H1 (cell line): Measurements from ENCODE around the gene PIP5K1C. TPM values are rescaled to one million over a fixed set of nuclear protein-coding genes. Genes with fewer than 3 reads are reported as not detected.

Experiments used
- CTCF ChIA-PET: fragments of 300-600 bp; sonication (Branson Sonifier 250); formaldehyde crosslinking; loops from one replicate; lab custom pipeline; 2021; ENCODE audit not compliant: partially characterized antibody; lab: Charles Lee
- POLR2A ChIA-PET: fragments of 300-600 bp; sonication (Branson Sonifier 250); formaldehyde crosslinking; loops from one replicate; lab custom pipeline; 2021; ENCODE audit warnings: inconsistent platforms; ENCODE audit not compliant: partially characterized antibody; lab: Charles Lee
- DNase-seq, 2 experiments: peaks; one replicate each; pipeline versions ENCODE4 v3.0.0 to v3.0.0-alpha.2; 2010 to 2022; ENCODE audit warnings: low spot score in 2 of 2, low read depth in 1 of 2, mixed read lengths in 1 of 2
- FAIRE-seq: peaks from 2 replicates; lab custom pipeline; 2011; peaks lifted over from hg19 to GRCh38; lab: Jason Lieb, UNC
- H2AFZ ChIP-seq: 2 replicates; pipeline ENCODE4 v1.8.1; 2012; ENCODE audit warnings: low read length, inconsistent platforms
- H2AK5ac ChIP-seq: 2 replicates; pipeline ENCODE4 v1.6.1; 2013; ENCODE audit warnings: low read depth, low read length
- H2BK120ac ChIP-seq: replicated peaks from 2 replicates; pipeline ENCODE3; 2013; ENCODE audit warnings: low read depth, low read length, inconsistent platforms
- H2BK12ac ChIP-seq: 2 replicates; pipeline ENCODE4 v1.6.1; 2013; ENCODE audit warnings: low read depth, low read length
- H2BK15ac ChIP-seq: 2 replicates; pipeline ENCODE4 v1.6.1; 2013; ENCODE audit warnings: low read length
- H2BK20ac ChIP-seq: 2 replicates; pipeline ENCODE4 v1.6.1; 2013; ENCODE audit warnings: low read length
- H2BK5ac ChIP-seq: 2 replicates; pipeline ENCODE4 v1.6.1; 2013; ENCODE audit warnings: low read depth, low read length
- H3K14ac ChIP-seq: 2 replicates; pipeline ENCODE4 v1.6.1; 2013; ENCODE audit warnings: inconsistent platforms; ENCODE audit not compliant: insufficient read length
- H3K18ac ChIP-seq: 2 replicates; pipeline ENCODE4 v1.6.1; 2013; ENCODE audit warnings: low read length; ENCODE audit errors: extremely low read depth
- H3K23ac ChIP-seq: 2 replicates; pipeline ENCODE4 v1.6.1; 2013; ENCODE audit warnings: inconsistent platforms; ENCODE audit not compliant: insufficient read length
- H3K23me2 ChIP-seq: 2 replicates; pipeline ENCODE4 v1.6.1; 2013; ENCODE audit warnings: low read depth, low read length
- H3K27ac ChIP-seq: 2 replicates; pipeline ENCODE4 v1.6.1; 2011; ENCODE audit warnings: low read depth, low read length, inconsistent platforms
- H3K27me3 ChIP-seq, 4 experiments: replicated peaks in 1 of 4; 1 replicate in 1 of 4; 2 replicates in 3 of 4; pipeline versions ENCODE4 v1.6.1 to v1.8.1; 2011 to 2013; ENCODE audit warnings: low read length in 3 of 4, mild to moderate bottlenecking in 3 of 4, inconsistent platforms in 2 of 4, mixed read lengths in 2 of 4, moderate library complexity in 1 of 4; ENCODE audit not compliant: control insufficient read depth in 3 of 4, insufficient read depth in 3 of 4; ENCODE audit errors: extremely low read depth in 1 of 4
- H3K36me3 ChIP-seq, 4 experiments: 2 replicates each; pipeline versions ENCODE4 v1.6.1 to v1.8.1; 2011 to 2013; ENCODE audit warnings: mild to moderate bottlenecking in 4 of 4, low read length in 3 of 4, moderate library complexity in 2 of 4, control low read depth in 1 of 4, inconsistent platforms in 1 of 4; ENCODE audit not compliant: insufficient read depth in 4 of 4, control insufficient read depth in 2 of 4
- H3K4ac ChIP-seq: replicated peaks from 2 replicates; pipeline ENCODE3; 2013; ENCODE audit warnings: low read length, low read depth, mixed read lengths, inconsistent platforms; ENCODE audit not compliant: insufficient read length
- H3K4me1 ChIP-seq, 4 experiments: replicated peaks in 1 of 4; 1 replicate in 1 of 4; 2 replicates in 3 of 4; pipeline versions ENCODE4 v1.6.1 to v1.8.1; 2011 to 2013; ENCODE audit warnings: low read length in 3 of 4, inconsistent platforms in 2 of 4, mixed read lengths in 1 of 4; ENCODE audit not compliant: insufficient read depth in 4 of 4, control insufficient read depth in 3 of 4
- H3K4me2 ChIP-seq, 2 experiments: 2 replicates each; pipeline versions ENCODE4 v1.6.1 to v1.8.1; 2011 to 2013; ENCODE audit warnings: low read depth in 2 of 2, low read length in 2 of 2, control low read depth in 1 of 2, inconsistent platforms in 1 of 2, mild to moderate bottlenecking in 1 of 2; ENCODE audit not compliant: insufficient read depth in 1 of 2
- H3K4me3 ChIP-seq, 4 experiments: fragments of 200-600, 300-600 bp in 1 of 4; sonication (generic), shearing (Covaris generic), sonication (Bioruptor Twin) in 1 of 4; 2 replicates each; pipeline versions ENCODE4 v1.5.1 to v1.8.1; 2011 to 2016; ENCODE audit warnings: low read length in 4 of 4, low read depth in 3 of 4, control low read depth in 2 of 4, inconsistent platforms in 2 of 4, mild to moderate bottlenecking in 2 of 4, mixed read lengths in 1 of 4, moderate library complexity in 1 of 4; ENCODE audit not compliant: insufficient read depth in 2 of 4; ENCODE audit errors: extremely low read depth in 1 of 4
- H3K56ac ChIP-seq: replicated peaks from 2 replicates; pipeline ENCODE3; 2013; ENCODE audit warnings: low read depth, mild to moderate bottlenecking, mixed read lengths, low read length, inconsistent platforms; ENCODE audit not compliant: insufficient read length
- H3K79me1 ChIP-seq: 2 replicates; pipeline ENCODE4 v1.6.1; 2013; ENCODE audit warnings: low read depth, low read length, control low read depth
- H3K79me2 ChIP-seq, 2 experiments: 2 replicates each; pipeline versions ENCODE4 v1.6.1 to v1.8.1; 2012 to 2013; ENCODE audit warnings: low read length in 2 of 2, mild to moderate bottlenecking in 2 of 2, inconsistent platforms in 1 of 2; ENCODE audit not compliant: insufficient read depth in 2 of 2, control insufficient read depth in 1 of 2
- H3K9ac ChIP-seq, 4 experiments: replicated peaks in 1 of 4; 1 replicate in 1 of 4; 2 replicates in 3 of 4; pipeline versions ENCODE4 v1.6.1 to v1.8.1; 2011 to 2013; ENCODE audit warnings: low read depth in 3 of 4, low read length in 3 of 4, control low read depth in 2 of 4, mild to moderate bottlenecking in 2 of 4, moderate library complexity in 2 of 4, inconsistent platforms in 1 of 4; ENCODE audit errors: extremely low read depth in 1 of 4
- H3K9me3 ChIP-seq, 2 experiments: 2 replicates each; pipeline versions ENCODE4 v1.6.1 to v1.8.1; 2012 to 2013; ENCODE audit warnings: mild to moderate bottlenecking in 2 of 2, moderate library complexity in 2 of 2, control low read depth in 1 of 2, inconsistent platforms in 1 of 2, low read depth in 1 of 2, low read length in 1 of 2, mixed read lengths in 1 of 2; ENCODE audit not compliant: insufficient read depth in 2 of 2
- H4K20me1 ChIP-seq, 2 experiments: replicated peaks in 1 of 2; 2 replicates each; pipeline versions ENCODE3 to v1.8.1; 2011 to 2013; ENCODE audit warnings: inconsistent platforms in 2 of 2, low read length in 2 of 2, mild to moderate bottlenecking in 1 of 2; ENCODE audit not compliant: insufficient read depth in 2 of 2, control insufficient read depth in 1 of 2
- H4K5ac ChIP-seq: 2 replicates; pipeline ENCODE4 v1.6.1; 2013; ENCODE audit warnings: low read length, low read depth, mixed read lengths, inconsistent platforms; ENCODE audit not compliant: insufficient read length
- H4K8ac ChIP-seq: 2 replicates; pipeline ENCODE4 v1.8.0; 2013; ENCODE audit warnings: mild to moderate bottlenecking, moderate library complexity, low read length, inconsistent platforms; ENCODE audit not compliant: insufficient read depth; ENCODE audit errors: extremely low read depth
- H4K91ac ChIP-seq: replicated peaks from 2 replicates; pipeline ENCODE3; 2013; ENCODE audit warnings: low read length, mixed read lengths, inconsistent platforms; ENCODE audit not compliant: insufficient read length
- CHD1 ChIP-seq: IDR thresholded peaks from 2 replicates; pipeline ENCODE4 v1.6.1; 2012; ENCODE audit warnings: low read depth, low read length, improper control_type of control experiment
- HDAC2 ChIP-seq, 2 experiments: fragments of 300-600 bp in 1 of 2; sonication (generic) in 1 of 2; IDR thresholded peaks; 2 replicates each; pipeline ENCODE4 v1.6.1; 2011 to 2012; ENCODE audit warnings: low read depth in 2 of 2, low read length in 2 of 2, mild to moderate bottlenecking in 2 of 2, moderate library complexity in 2 of 2, borderline replicate concordance in 1 of 2, inconsistent platforms in 1 of 2
- NANOG ChIP-seq: IDR thresholded peaks from 2 replicates; pipeline ENCODE4 v1.6.1; 2011; ENCODE audit warnings: low read length, low read depth, mild to moderate bottlenecking, inconsistent platforms; ENCODE audit not compliant: insufficient read depth, poor library complexity, severe bottlenecking
- POLR2A ChIP-seq, 2 experiments: IDR thresholded peaks; 1 replicate in 1 of 2; 2 replicates in 1 of 2; pipeline ENCODE4 v1.6.1; 2011; ENCODE audit warnings: low read depth in 2 of 2, low read length in 2 of 2, mild to moderate bottlenecking in 2 of 2; ENCODE audit errors: control extremely low read depth in 1 of 2
- RAD21 ChIP-seq, 2 experiments: IDR thresholded peaks in 1 of 2; conservative IDR thresholded peaks in 1 of 2; 2 replicates each; pipeline ENCODE4 v1.6.1; 2011; ENCODE audit warnings: low read depth in 2 of 2, low read length in 2 of 2, improper control_type of control experiment in 1 of 2, inconsistent platforms in 1 of 2, mild to moderate bottlenecking in 1 of 2, moderate library complexity in 1 of 2
- RBBP5 ChIP-seq: IDR thresholded peaks from 2 replicates; pipeline ENCODE4 v1.7.1; 2012; ENCODE audit warnings: low read depth, mild to moderate bottlenecking, inconsistent platforms, low read length, moderate library complexity, borderline replicate concordance
- SP4 ChIP-seq: IDR thresholded peaks from 2 replicates; pipeline ENCODE4 v1.6.1; 2012; ENCODE audit warnings: low read length, inconsistent platforms
- SUZ12 ChIP-seq: fragments of 200-600 bp; sonication (generic); IDR thresholded peaks from 2 replicates; pipeline ENCODE4 v1.6.1; 2012; ENCODE audit warnings: mild to moderate bottlenecking, inconsistent platforms, low read length, moderate library complexity, mixed read lengths
- TAF7 ChIP-seq: optimal IDR thresholded peaks from 2 replicates; pipeline ENCODE3; 2011; ENCODE audit warnings: low read depth, mild to moderate bottlenecking, inconsistent platforms, low read length, moderate library complexity, borderline replicate concordance
- WGBS, 2 experiments: shearing (Covaris generic) in 1 of 2; methylation state at CpG; one replicate each; pipeline versions ENCODE4 v1.1.6 to v1.1.7; 2013 to 2015; ENCODE audit warnings: low lambda C conversion rate in 2 of 2, mixed read lengths in 2 of 2, inconsistent platforms in 1 of 2, low coverage in 1 of 2, missing lambda C conversion rate in 1 of 2; ENCODE audit not compliant: insufficient replicate concordance in 2 of 2, insufficient coverage in 1 of 2, insufficient read length in 1 of 2; ENCODE audit errors: extremely low coverage in 1 of 2, missing lambda C conversion rate in 1 of 2; 5-methylcytosine and 5-hydroxymethylcytosine counted together
- polyA plus RNA-seq, 7 experiments: library from polyadenylated mRNA; depleted of rRNA in 3 of 7; stranded (reverse) in 5 of 7; unstranded in 2 of 7; fragments of >200 nt in 5 of 7; fragments of 200-250 nt in 2 of 7; gene quantifications; 1 replicate in 5 of 7; 2 replicates in 1 of 7; 4 replicates in 1 of 7; pipeline versions ENCODE4 v1.2.1 to v1.2.3, GENCODE V29; 2011 to 2013; ENCODE audit warnings: missing spikeins in 2 of 7, mixed read lengths in 2 of 7
- total RNA-seq: library from RNA; stranded (reverse); fragmentation: NEBNext Ultra II Directional; extraction: Animal tissue kit (Norgen Biotek cat#: 25700); gene quantifications from 2 replicates; pipeline ENCODE4 v1.2.1, GENCODE V29; 2021
- TF ChIP-seq, protein P1 (sequence below): IDR thresholded peaks from 2 replicates; pipeline ENCODE4 v1.6.1; 2012; ENCODE audit warnings: low read length, inconsistent platforms

The PIP5K1C gene
- total and polyA plus RNA-seq, 2 of the 8 experiments (the other 6 are each of a cell fraction or from before 2014, with no cell fraction given): 10.6 to 32.9 TPM

DNA sequence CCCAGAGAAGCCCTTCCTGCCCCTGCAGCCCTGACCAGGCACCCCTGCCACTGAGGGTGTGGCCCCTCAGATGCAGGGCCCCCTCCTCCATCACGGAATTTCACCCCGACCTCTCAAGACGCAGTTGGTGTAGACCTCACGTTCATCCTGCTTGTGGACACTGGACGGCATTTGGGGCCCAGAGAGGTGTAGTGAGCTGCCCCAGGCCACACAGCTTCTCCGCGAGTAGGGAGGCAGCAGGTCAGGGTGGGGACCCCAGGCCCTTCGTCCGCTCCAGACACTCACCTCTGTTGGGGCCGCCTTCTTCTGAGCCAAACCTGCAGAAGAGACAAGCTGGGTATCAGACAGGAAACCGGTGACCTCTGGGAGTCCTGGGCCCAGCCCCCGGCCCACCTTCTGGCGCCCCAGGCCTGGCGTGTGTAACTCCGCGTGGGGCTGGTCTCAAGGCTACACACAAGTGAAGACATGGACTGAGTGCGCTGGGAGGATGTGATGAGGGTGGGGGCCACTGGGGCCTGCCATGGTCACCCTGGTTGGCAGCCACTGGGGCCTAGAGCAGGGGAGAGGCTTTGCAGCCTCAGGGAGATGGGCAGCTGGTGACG lies 33.1 kb downstream of the PIP5K1C start:
- no peaks in the 10 kb centered on the region for H3K27me3 ChIP-seq
- no peak overlapping the region for H2AK5ac ChIP-seq
- no peak overlapping the region for H3K18ac ChIP-seq
- H4K8ac ChIP-seq: no peak overlapping the region
- H3K4me2 ChIP-seq: no peak overlapping the region
- H2BK120ac ChIP-seq: no peak overlapping the region
- H3K36me3 ChIP-seq: peaks cover 0 to 7% (median 5%) of the 10 kb centered on the region in 4 experiments; a peak in 2 of 8 replicates
- no peak overlapping the region for H4K91ac ChIP-seq
- H3K9me3 ChIP-seq: no peaks in the 10 kb centered on the region
- DNase-seq (no peak), FAIRE-seq (no peak)
- H3K79me2 ChIP-seq: no peaks in the 10 kb centered on the region; a peak in 1 of 4 replicates
- H2BK12ac ChIP-seq: no peak overlapping the region
- H3K27ac ChIP-seq: no peak overlapping the region
- H2BK5ac ChIP-seq: no peak overlapping the region
- ChIA-PET POLR2A (interaction anchor here (0.7 to 2.5 kb wide), 3 partner anchors 9 to 40 kb away, joined by 3 to 12 read pairs (median 4); no protein-coding TSS in a partner anchor), CTCF (interaction anchor here (1.1 to 5.8 kb wide), 15 partner anchors 8 to 232 kb away, joined by 3 to 110 read pairs (median 5); partner anchors contain the start of genes PIP5K1C and TJP3)
- no peak overlapping the region for H2AFZ ChIP-seq
- peaks cover 4% of the 10 kb centered on the region; the same call in 1 of the 2 replicates for H3K79me1 ChIP-seq
- H4K20me1 ChIP-seq: peaks cover 8 to 32% of the 10 kb centered on the region in 2 experiments
- H3K9ac ChIP-seq: no peak overlapping the region
- 94% methylated on average over 17 of the region's 18 CpGs; no CpG with 5 or more reads in 1 of the 2 experiments for WGBS, 2 experiments
- no peak overlapping the region for H3K4me3 ChIP-seq
- H3K23ac ChIP-seq: no peak overlapping the region
- H3K23me2 ChIP-seq: peaks cover 2% of the 10 kb centered on the region; the same call in 1 of the 2 replicates
- H3K56ac ChIP-seq: no peak overlapping the region
- peaks cover 0 to 14% (median 8%) of the 10 kb centered on the region in 4 experiments; a peak in 5 of 7 replicates for H3K4me1 ChIP-seq
- no peak overlapping the region for H2BK20ac ChIP-seq
- no peak overlapping the region for H2BK15ac ChIP-seq
- no peak overlapping the region for H4K5ac ChIP-seq
- no peak overlapping the region for H3K14ac ChIP-seq
- H3K4ac ChIP-seq: no peak overlapping the region
- TF ChIP-seq RAD21 (IDR thresholded peaks at IDR 0.05 in 1 of 2, conservative IDR thresholded peaks at IDR 0.05 in 1 of 2; ENCODE audit: low read depth in 2 of 2, low read length in 2 of 2) (no peak), TAF7 (no peak), CHD1 (no peak), SUZ12 (no peak), SP4 (no peak), NANOG (no peak), POLR2A (IDR thresholded peaks at IDR 0.05; ENCODE audit: control extremely low read depth in 1 of 2, low read depth in 2 of 2, low read length in 2 of 2) (no peak), HDAC2 (IDR thresholded peaks at IDR 0.05; ENCODE audit: borderline replicate concordance in 1 of 2, low read depth in 2 of 2, low read length in 2 of 2) (no peak), RBBP5 (no peak)
- TF ChIP-seq, protein P1, sequence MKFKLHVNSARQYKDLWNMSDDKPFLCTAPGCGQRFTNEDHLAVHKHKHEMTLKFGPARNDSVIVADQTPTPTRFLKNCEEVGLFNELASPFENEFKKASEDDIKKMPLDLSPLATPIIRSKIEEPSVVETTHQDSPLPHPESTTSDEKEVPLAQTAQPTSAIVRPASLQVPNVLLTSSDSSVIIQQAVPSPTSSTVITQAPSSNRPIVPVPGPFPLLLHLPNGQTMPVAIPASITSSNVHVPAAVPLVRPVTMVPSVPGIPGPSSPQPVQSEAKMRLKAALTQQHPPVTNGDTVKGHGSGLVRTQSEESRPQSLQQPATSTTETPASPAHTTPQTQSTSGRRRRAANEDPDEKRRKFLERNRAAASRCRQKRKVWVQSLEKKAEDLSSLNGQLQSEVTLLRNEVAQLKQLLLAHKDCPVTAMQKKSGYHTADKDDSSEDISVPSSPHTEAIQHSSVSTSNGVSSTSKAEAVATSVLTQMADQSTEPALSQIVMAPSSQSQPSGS: no peak
